Activated CD8-positive, alpha-beta T cell treated with anti-CD3 and anti-CD28 coated beads for 36 hours (primary cell): ENCODE data around the gene BTAF1. TPM values are rescaled to one million over a fixed set of nuclear protein-coding genes. Genes with fewer than 3 reads are reported as not detected.

Experiments
- ATAC-seq: fragments of 200-7000 bp; cut with Tn5 transposase; one replicate; pipeline ENCODE4 v1.10.0; 2021; ENCODE audit warnings: mild to moderate bottlenecking, moderate library complexity
- CTCF ChIA-PET: fragments of 350-600 bp; sonication (Branson Sonifier 250); formaldehyde crosslinking; loops from one replicate; lab custom pipeline; 2021; ENCODE audit warnings: antibody characterized with exemption; lab: Charles Lee
- POLR2A ChIA-PET: fragments of 350-600 bp; sonication (Branson Sonifier 250); formaldehyde crosslinking; loops from one replicate; lab custom pipeline; 2021; ENCODE audit warnings: antibody characterized with exemption; lab: Charles Lee
- DNase-seq: peaks from one replicate; pipeline ENCODE4 v3.0.0-alpha.2; 2020
- H3K27ac Mint-ChIP-seq: one replicate; pipeline ENCODE4 v1.8.0; 2021; ENCODE audit warnings: mild to moderate bottlenecking, mixed read lengths
- H3K27me3 Mint-ChIP-seq: one replicate; pipeline ENCODE4 v1.8.0; 2021; ENCODE audit warnings: mixed read lengths
- H3K36me3 Mint-ChIP-seq: one replicate; pipeline ENCODE4 v1.8.0; 2021; ENCODE audit warnings: low read depth, mixed read lengths
- H3K4me1 Mint-ChIP-seq: one replicate; pipeline ENCODE4 v1.8.0; 2021; ENCODE audit warnings: low read depth, mixed read lengths
- H3K4me3 Mint-ChIP-seq: one replicate; pipeline ENCODE4 v1.8.0; 2021; ENCODE audit warnings: mild to moderate bottlenecking, moderate library complexity, mixed read lengths
- H3K9me3 Mint-ChIP-seq: one replicate; pipeline ENCODE4 v1.8.0; 2021; ENCODE audit warnings: mixed read lengths
- CTCF ChIP-seq: fragments of 200-600 bp; IDR thresholded peaks from one replicate; pipeline ENCODE4 v1.8.0; 2022; ENCODE audit warnings: antibody characterized with exemption, mild to moderate bottlenecking
- intact Hi-C: fragments of 100-400 bp; cut with micrococcal nuclease; formaldehyde crosslinking; loops from one replicate; pipeline ENCODE4 v1.10.0; 2022
- total RNA-seq, 2 experiments: library from RNA; stranded (reverse); gene quantifications; one replicate each; pipeline ENCODE4 v1.2.3, GENCODE V29; 2021

The BTAF1 gene
- 10 to 100 TPM; 73.4 to 75.3 TPM for total RNA-seq

- Mint-ChIP-seq H3K36me3 (peaks cover 14% of the 10 kb centered on the region), H3K4me1 (peaks cover 35% of the 10 kb centered on the region), H3K27ac (peak within 1 kb of the TSS; percentile 99), H3K4me3 (peak within 1 kb of the TSS; percentile 95), H3K9me3 (peaks cover 2% of the 10 kb centered on the region), H3K27me3 (peaks cover 2% of the 10 kb centered on the region)
- CTCF ChIA-PET = interaction anchor here (0.7 to 3.5 kb wide), 11 partner anchors 9 to 625 kb away, joined by 3 to 18 read pairs (median 5); partner anchors contain the start of gene FGFBP3
- POLR2A ChIA-PET = interaction anchor here (0.6 to 2.5 kb wide), 21 partner anchors 9 to 669 kb away, joined by 3 to 23 read pairs (median 4); partner anchors contain the start of genes FGFBP3, KIF11 and TNKS2
- intact Hi-C loops = no loop called here
- TF ChIP-seq CTCF = no peak
- peak; percentile 95 for DNase-seq
- ATAC-seq = peak; percentile 95
Measured at GRCh38 chr10:91923371-91924211, at the start of gene BTAF1. BTAF1 (plus strand) TSS chr10:91923770; CDS start chr10:91924077, 307 bp downstream.

- Mint-ChIP-seq H3K36me3 (no peaks in the 10 kb centered on the region), H3K4me3 (no peak overlapping the region), H3K9me3 (no peaks in the 10 kb centered on the region), H3K27me3 (no peaks in the 10 kb centered on the region), H3K27ac (no peak overlapping the region), H3K4me1 (no peaks in the 10 kb centered on the region)
- ChIA-PET POLR2A (no interaction called here), CTCF (no interaction called here)
- DNase-seq = no peak
- ATAC-seq = no peak
- intact Hi-C loops = no loop called here
- TF ChIP-seq CTCF = no peak
Measured at GRCh38 chr10:91875156-91875555, 48.4 kb upstream of the BTAF1 start.

- Mint-ChIP-seq H3K36me3 (no peaks in the 10 kb centered on the region), H3K27me3 (no peaks in the 10 kb centered on the region), H3K27ac (no peak overlapping the region), H3K4me3 (no peak overlapping the region), H3K4me1 (no peaks in the 10 kb centered on the region), H3K9me3 (no peaks in the 10 kb centered on the region)
- TF ChIP-seq CTCF = no peak
- ATAC-seq (peak; percentile 45), DNase-seq (no peak)
- intact Hi-C loops = no loop called here
- ChIA-PET CTCF (no interaction called here), POLR2A (no interaction called here)
Measured at GRCh38 chr10:91875779-91876178, 47.8 kb upstream of the BTAF1 start.

- no peaks in the 10 kb centered on the region for H3K36me3 Mint-ChIP-seq
- no peak for ATAC-seq
- no peak overlapping the region for H3K4me3 Mint-ChIP-seq
- H3K4me1 Mint-ChIP-seq = no peaks in the 10 kb centered on the region
- H3K27ac Mint-ChIP-seq = no peak overlapping the region
- DNase-seq = no peak
- no peak for TF ChIP-seq CTCF
- intact Hi-C loops = no loop called here
- POLR2A ChIA-PET = interaction anchor here (1.3 kb wide), 1 partner anchor 109 kb away, joined by 3 read pairs; no protein-coding TSS in a partner anchor
- H3K9me3 Mint-ChIP-seq = no peaks in the 10 kb centered on the region
- CTCF ChIA-PET = interaction anchor here (1.2 to 1.5 kb wide), 3 partner anchors 24 to 581 kb away, joined by 3 to 4 read pairs (median 3); no protein-coding TSS in a partner anchor
- no peaks in the 10 kb centered on the region for H3K27me3 Mint-ChIP-seq
Measured at GRCh38 chr10:91879515-91880170, 43.9 kb upstream of the BTAF1 start.
